Epithelial cell of esophagus (primary cell): ENCODE measurements around the gene BDKRB2.
"Not testable (repeated sequence)": the region's sequence is repeated elsewhere in the genome, so short reads cannot be mapped to it uniquely, and the experiment has no call there.

ENCODE experiments used
- DNase-seq: peaks from one replicate; pipeline ENCODE4 v3.0.0; 2010; ENCODE audit warnings: low read depth
- H3K4me3 ChIP-seq: 2 replicates; pipeline ENCODE4 v1.5.1; 2011; ENCODE audit warnings: mild to moderate bottlenecking, low read length, control low read depth
- CTCF ChIP-seq: IDR thresholded peaks from 2 replicates; pipeline ENCODE4 v1.5.1; 2011; ENCODE audit warnings: low read depth, mild to moderate bottlenecking, low read length, control low read depth, inconsistent platforms; ENCODE audit not compliant: insufficient read depth; ENCODE audit errors: missing control alignments

Gene BDKRB2

GRCh38 chr14:96235426-96235825, 30.8 kb downstream of the BDKRB2 start:
- no peak for TF ChIP-seq CTCF
- no peak for DNase-seq
- no peak overlapping the region for H3K4me3 ChIP-seq

- DNase-seq, result no peak
- no peak for TF ChIP-seq CTCF
Observed at GRCh38 chr14:96237641-96238040, 33.0 kb downstream of the BDKRB2 start.

GRCh38 chr14:96238676-96239265, 34.1 kb downstream of the BDKRB2 start:
- no peak for DNase-seq
- TF ChIP-seq CTCF, result no peak
- H3K4me3 ChIP-seq, result no peak overlapping the region

More at GRCh38 chr14:96237641-96238040, 33.0 kb downstream of the BDKRB2 start:
- H3K4me3 ChIP-seq, result no peak overlapping the region

GRCh38 chr14:96239711-96240141, 35.1 kb downstream of the BDKRB2 start:
- H3K4me3 ChIP-seq, result no peak overlapping the region
- no peak for DNase-seq
- TF ChIP-seq CTCF, result no peak

- no peak for TF ChIP-seq CTCF
- no peak overlapping the region for H3K4me3 ChIP-seq
- no peak for DNase-seq
Observed at GRCh38 chr14:96240641-96241040, 36.0 kb downstream of the BDKRB2 start.

- H3K4me3 ChIP-seq, result no peak overlapping the region
- TF ChIP-seq CTCF, result no peak
- no peak for DNase-seq
Observed at GRCh38 chr14:96242126-96242525, 37.5 kb downstream of the BDKRB2 start.

- DNase-seq, result no peak
- TF ChIP-seq CTCF, result no peak
Observed at GRCh38 chr14:96243785-96244184, 39.1 kb downstream of the BDKRB2 start.

GRCh38 chr14:96245074-96245473, 40.4 kb downstream of the BDKRB2 start:
- H3K4me3 ChIP-seq, DNase-seq: not testable (repeated sequence)

More at GRCh38 chr14:96243785-96244184, 39.1 kb downstream of the BDKRB2 start:
- no peak overlapping the region for H3K4me3 ChIP-seq
